DMS79 treated with DMSO at 0.1 percent for 48 hours (cell line): Measurements from ENCODE around the gene VTCN1.
"Not testable (repeated sequence)": the region's sequence is repeated elsewhere in the genome, so short reads cannot be mapped to it uniquely, and the experiment has no call there.

ENCODE experiments used
- DNase-seq: peaks from one replicate; lab custom pipeline; 2025; lab: John Stamatoyannopoulos, UW

The VTCN1 gene

DNA sequence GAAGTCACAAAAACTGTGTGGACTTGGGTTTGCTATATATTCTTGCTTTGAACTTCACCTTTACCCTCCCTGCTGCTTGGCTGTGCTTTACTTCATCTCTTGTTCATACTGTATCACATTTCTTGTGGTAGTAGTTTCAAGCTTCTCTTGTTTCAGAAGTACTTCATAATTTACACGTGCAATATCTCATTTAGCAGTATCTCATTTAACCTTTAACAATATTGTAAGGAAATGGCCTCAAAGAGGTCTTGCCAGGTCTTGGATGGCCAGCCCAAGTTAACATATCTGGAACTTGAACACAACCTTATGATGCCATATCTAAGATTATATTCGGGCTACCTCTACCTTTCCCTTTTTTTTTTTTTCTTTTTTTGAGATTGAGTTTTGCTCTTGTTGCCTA lies 87.5 kb downstream of the VTCN1 start:
- no peak for DNase-seq

GRCh38 chr1:117122330-117123025 lies 88.2 kb downstream of the VTCN1 start:
- no peak for DNase-seq

GRCh38 chr1:117121589-117122329 lies 89.0 kb downstream of the VTCN1 start, which contains the start of gene TRIM45:
TRIM45 (minus strand) TSS chr1:117121749; CDS start chr1:117121201, 548 bp downstream.
- peak; percentile 93 for DNase-seq

DNA sequence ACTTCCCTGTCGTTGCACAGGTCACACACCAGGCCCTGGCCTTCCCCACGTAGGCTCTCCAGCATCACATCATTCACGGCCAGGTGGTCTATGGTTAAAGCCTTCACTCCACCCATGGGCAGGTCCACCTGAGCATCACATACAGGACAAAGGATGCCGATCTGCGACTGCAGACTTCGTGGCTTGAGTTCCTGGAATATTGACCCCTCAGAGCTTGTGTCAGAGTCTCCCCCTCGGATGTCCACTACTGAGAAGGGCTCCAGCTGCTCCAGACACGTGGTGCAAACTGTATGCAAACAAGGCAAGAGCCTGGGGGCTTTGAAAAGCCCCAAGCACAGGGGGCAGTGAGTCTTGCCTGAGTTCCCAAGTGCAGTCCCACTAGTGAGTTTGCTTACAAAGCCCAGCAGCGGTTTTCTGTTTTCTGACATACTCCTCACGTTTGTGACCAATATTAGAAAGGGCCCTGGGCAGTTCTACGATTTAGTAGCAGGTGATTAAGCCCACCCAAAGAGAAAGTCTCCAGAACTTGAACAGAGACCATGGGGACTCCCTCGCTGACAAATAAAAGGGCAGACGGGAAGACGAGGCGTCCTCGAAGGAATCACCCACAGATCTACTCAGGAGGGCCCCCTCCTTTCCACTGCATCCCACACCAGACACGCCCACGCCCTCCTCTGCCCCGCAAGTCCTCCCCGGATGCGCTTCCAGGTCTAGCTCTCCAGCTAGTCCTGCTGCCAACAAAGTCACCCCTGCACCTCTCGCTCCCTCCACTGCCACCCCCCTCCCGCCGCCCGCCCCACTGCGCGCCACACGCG lies 89.7 kb downstream of the VTCN1 start:
- no peak for DNase-seq

- DNase-seq, result not testable (repeated sequence)
These were observed 91.6 kb downstream of the VTCN1 start for GRCh38 chr1:117119144-117119543.

GRCh38 chr1:117118137-117118536 lies 92.6 kb downstream of the VTCN1 start:
- no peak for DNase-seq

DNA sequence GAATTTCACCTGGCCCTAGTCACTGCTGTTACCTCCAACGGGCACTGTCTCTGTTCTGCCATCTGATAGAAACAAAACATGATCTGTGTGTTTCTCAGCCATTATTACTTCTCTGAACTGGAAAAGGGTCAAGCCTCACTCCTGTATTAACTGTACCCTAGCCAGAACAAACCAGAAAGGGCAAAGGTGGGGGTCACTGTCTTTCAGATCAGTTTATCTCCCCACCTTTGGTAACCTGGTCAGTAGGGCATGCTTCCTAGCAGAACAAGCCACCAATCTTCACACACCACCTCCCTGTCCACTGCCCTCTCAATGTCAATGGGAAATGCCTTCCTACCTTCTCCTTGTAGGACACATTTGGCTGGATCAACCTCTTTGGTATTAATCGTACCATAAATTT lies 93.0 kb downstream of the VTCN1 start:
- no peak for DNase-seq

DNA sequence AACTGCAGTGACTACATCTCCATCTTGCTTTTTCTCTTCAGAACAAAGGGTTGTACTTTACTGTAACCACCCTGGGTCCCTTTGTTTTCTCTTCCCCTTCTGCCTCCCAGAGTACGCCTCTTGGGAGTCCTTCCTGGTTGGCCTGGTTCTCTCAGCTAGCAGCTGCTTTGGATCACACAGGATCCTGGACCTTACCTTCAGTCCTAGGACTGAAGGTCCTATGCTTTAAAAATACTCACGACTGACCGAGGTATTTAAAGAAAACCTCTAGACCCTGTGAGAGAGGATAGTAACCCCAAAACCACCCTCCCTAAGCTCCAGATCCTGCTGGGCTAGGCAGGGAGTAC lies 94.0 kb downstream of the VTCN1 start:
- no peak for DNase-seq

DNA sequence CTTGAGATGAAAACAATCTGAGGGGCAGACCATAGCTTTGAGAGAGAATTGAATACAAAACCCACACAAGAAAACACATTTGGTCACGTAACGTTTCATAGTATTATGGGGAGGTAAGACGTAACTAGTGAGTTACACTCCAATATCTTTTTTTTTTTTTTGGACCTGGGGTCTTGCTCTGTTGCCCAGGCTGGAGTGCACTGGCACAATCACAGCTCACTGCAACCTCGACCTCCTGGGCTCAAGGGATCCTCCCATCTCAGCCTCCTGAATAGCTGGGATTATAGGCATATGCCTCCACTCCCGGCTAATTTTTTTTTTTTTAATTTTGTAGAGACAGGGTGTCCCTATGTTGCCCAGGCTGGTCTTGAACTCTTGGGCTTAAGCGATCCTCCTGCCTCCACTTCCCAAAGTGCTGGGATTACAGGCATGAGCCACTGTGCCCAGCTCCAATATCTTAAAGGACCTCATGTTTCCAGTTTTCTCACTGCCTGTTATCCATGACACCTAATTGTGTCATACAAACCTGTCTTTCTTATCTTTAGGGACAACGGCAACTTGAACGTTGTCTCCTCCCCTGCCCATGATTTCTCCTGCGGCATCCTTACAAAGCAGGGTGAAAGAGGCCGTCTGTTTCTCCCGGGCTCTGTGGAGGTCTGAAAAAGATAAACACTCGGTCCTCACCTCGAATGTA lies 94.5 kb downstream of the VTCN1 start:
- no peak for DNase-seq

- no peak for DNase-seq
These were observed 95.8 kb downstream of the VTCN1 start for GRCh38 chr1:117114877-117115276.

GRCh38 chr1:117113199-117113598 lies 97.5 kb downstream of the VTCN1 start:
- DNase-seq, result no peak

DNA sequence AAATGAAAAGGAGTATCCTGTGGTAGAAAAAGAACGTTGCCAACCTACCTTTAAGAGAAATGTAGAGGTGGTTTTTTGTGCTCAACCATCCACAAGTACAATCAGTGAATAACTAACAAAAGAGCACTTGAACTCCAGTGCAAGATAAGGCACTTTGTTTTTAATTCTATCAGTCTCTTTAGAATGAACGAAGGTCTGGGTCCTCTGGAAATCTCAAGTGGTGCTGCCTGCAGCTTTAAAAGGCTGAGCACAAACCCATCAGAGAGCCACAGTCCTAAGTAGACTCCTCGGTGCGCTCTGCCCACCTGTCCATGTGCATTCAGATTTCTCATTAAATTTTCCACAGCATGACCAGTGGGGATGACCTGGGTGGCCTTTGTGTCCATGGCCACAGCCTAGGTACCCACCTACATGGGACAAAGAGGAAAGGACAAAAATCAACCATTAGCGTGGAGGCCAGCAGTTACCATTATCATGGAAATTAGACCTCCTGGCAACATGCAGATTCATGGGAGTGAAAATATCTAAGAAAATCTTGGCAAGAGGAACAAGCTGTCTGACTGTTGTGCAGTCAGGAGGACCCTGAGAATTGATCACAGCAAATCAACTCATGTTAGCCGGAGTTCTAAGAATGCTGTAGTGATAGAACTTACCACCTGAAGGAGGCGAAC lies 98.5 kb downstream of the VTCN1 start:
- DNase-seq, result peak; percentile 84

DNA sequence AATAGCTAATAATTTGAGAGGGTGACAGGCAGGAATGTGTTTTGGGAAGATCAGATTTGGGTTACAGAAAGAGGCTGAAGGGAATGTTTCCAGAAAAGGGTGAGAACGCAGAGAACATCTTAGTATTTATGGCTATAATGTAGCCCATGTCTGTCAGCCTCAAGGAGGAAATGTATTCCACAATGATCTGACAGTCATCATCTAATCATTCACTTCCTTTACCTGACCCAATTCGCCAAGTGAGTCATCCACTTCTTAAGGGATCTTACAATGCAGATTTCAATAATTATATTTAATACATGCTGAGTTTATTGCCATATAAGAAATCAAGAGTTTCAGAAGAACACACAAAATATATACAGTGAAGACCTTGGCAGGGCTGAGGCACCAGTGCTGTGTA lies 100.0 kb downstream of the VTCN1 start:
- no peak for DNase-seq

GRCh38 chr1:117107364-117107763 lies 103.4 kb downstream of the VTCN1 start:
- DNase-seq, result no peak

GRCh38 chr1:117106478-117106877 lies 104.2 kb downstream of the VTCN1 start:
- DNase-seq, result no peak

- DNase-seq, result no peak
These were observed 105.0 kb downstream of the VTCN1 start for GRCh38 chr1:117105722-117106121.

DNA sequence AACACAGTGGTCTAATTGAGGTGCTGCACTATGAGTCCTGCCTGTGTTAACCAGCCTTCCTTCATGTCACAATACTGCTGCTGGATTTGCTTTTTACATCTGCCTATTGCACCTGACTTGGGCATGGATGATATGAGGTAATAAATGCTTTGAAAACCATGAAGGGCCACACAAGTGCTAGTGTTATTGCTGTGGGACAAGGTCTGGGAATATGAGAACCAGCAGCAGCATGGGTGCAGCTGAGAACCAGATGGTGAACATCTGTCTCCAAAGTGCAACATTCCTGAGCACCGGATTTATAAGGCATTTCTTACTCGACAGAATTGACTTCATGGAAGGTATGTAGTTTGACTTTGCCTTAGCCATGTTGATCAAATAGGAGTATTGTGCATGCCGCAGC lies 105.7 kb downstream of the VTCN1 start:
- DNase-seq, result no peak

- DNase-seq, result not testable (repeated sequence)
These were observed 108.9 kb downstream of the VTCN1 start for GRCh38 chr1:117101858-117102257.

GRCh38 chr1:117101334-117101733 lies 109.4 kb downstream of the VTCN1 start:
- DNase-seq, result no peak

DNA sequence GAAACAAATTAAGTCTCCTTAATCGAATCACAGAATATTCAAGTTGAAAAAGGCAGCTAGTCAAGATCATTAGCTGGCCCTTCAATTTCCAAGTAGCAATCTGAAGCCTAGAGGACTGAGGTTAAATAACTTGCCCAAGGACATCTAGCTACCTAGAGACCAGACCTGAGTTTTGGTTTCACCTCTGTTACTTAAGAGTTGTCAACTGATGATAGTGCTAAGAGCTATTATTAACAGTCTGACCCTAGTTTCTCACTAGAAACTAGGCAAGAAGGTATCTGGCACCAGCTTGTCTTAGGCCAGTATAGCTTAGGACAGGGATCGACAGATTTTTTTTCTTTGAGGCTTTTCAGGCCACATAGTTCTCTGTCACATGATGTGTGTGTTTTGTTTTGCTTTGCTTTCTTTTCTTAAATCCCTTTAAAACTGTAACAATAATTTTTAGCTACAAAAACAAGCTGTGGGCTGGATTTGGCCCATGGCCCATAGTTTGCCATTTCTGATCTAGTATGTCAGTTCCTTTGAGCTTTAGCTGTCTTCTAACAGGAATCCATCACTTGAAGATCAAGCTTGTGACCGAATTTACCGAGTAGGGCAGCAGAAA lies 112.3 kb downstream of the VTCN1 start:
- DNase-seq, result no peak

DNA sequence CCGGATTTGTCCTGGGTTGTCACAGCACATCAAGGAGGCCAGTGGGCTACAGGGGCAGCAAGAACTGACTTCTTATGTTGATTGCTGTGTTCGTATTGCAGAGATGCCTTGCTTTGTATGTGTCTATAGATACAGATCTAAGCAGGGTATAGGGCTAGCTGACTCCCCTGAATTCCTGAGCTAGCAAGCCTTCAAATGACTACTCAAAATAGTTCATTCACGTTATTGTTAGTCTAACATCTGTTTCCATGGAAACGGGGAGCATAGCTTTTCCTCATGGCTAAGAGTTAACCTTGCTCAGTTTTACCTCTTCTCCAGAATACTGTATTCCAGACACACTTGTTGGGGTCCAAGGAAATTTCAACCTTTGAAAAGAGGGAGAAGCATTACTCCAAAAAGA lies 113.3 kb downstream of the VTCN1 start:
- DNase-seq, result no peak
